Calu3 (cell line): ENCODE data around the gene THUMPD2. TPM values are rescaled to one million over a fixed set of nuclear protein-coding genes. Genes with fewer than 3 reads are reported as not detected.

Experiments used
- BruUV-seq: library from RNA; stranded (reverse); fragments of 400-500 nt; replicated peaks from 2 replicates; lab custom pipeline; 2021; lab: Mats Ljungman, UMichigan
- CTCF ChIA-PET: fragments of 300-600 bp; sonication (Branson Sonifier 250); formaldehyde crosslinking; loops from one replicate; lab custom pipeline; 2022; ENCODE audit warnings: antibody characterized with exemption; lab: Charles Lee
- DNase-seq: peaks from one replicate; pipeline ENCODE4 v3.0.0; 2022
- H3K27ac Mint-ChIP-seq: one replicate; pipeline ENCODE4 v1.8.0; 2022; ENCODE audit warnings: mixed read lengths; ENCODE audit not compliant: unreplicated experiment
- H3K27me3 Mint-ChIP-seq: one replicate; pipeline ENCODE4 v1.8.0; 2022; ENCODE audit warnings: mixed read lengths; ENCODE audit not compliant: unreplicated experiment
- H3K36me3 Mint-ChIP-seq: one replicate; pipeline ENCODE4 v1.8.0; 2022; ENCODE audit warnings: mild to moderate bottlenecking, moderate library complexity, mixed read lengths; ENCODE audit not compliant: insufficient read depth, unreplicated experiment
- H3K4me1 Mint-ChIP-seq: one replicate; pipeline ENCODE4 v1.8.0; 2022; ENCODE audit warnings: mild to moderate bottlenecking, low read depth, mixed read lengths; ENCODE audit not compliant: unreplicated experiment
- H3K4me3 Mint-ChIP-seq: one replicate; pipeline ENCODE4 v1.8.0; 2022; ENCODE audit warnings: mild to moderate bottlenecking, low read depth, moderate library complexity, mixed read lengths; ENCODE audit not compliant: unreplicated experiment
- H3K9me3 Mint-ChIP-seq: one replicate; pipeline ENCODE4 v1.8.0; 2022; ENCODE audit warnings: low read depth, mixed read lengths; ENCODE audit not compliant: unreplicated experiment
- CTCF ChIP-seq: fragments of 200-600 bp; IDR thresholded peaks from one replicate; pipeline ENCODE4 v1.8.0; 2022; ENCODE audit warnings: antibody characterized with exemption; ENCODE audit not compliant: unreplicated experiment
- intact Hi-C: fragments of 100-400 bp; cut with micrococcal nuclease; formaldehyde crosslinking; loops from one replicate; pipeline ENCODE4 v1.10.0; 2022; ENCODE audit not compliant: unreplicated experiment
- total RNA-seq: library from RNA; stranded (reverse); gene quantifications from 2 replicates; pipeline ENCODE4 v1.2.3, GENCODE V29; 2022

THUMPD2 gene
- total RNA-seq, 1 experiment from 2014 or later, result 13.4 TPM

GRCh38 chr2:39724828-39725144 is 54.3 kb downstream of the THUMPD2 start:
- H3K4me3 Mint-ChIP-seq, result no peak overlapping the region
- H3K9me3 Mint-ChIP-seq, result no peaks in the 10 kb centered on the region
- no TSS peak for BruUV-seq
- TF ChIP-seq CTCF, result no peak
- CTCF ChIA-PET, result no interaction called here
- H3K4me1 Mint-ChIP-seq, result no peaks in the 10 kb centered on the region
- no peak for DNase-seq
- H3K36me3 Mint-ChIP-seq, result no peaks in the 10 kb centered on the region
- intact Hi-C loops, result loop anchor here (5.0 kb wide), 1 partner anchor 667 kb away; no protein-coding TSS in a partner anchor
- no peak overlapping the region for H3K27ac Mint-ChIP-seq
- H3K27me3 Mint-ChIP-seq, result peaks cover 42% of the 10 kb centered on the region

- H3K27ac Mint-ChIP-seq, result no peak overlapping the region
- no peaks in the 10 kb centered on the region for H3K4me1 Mint-ChIP-seq
- no TSS peak for BruUV-seq
Measured at GRCh38 chr2:39723946-39724827, 54.9 kb downstream of the THUMPD2 start.

GRCh38 chr2:39723497-39723896 is 55.6 kb downstream of the THUMPD2 start:
- Mint-ChIP-seq H3K4me3 (no peak overlapping the region), H3K36me3 (no peaks in the 10 kb centered on the region), H3K27ac (no peak overlapping the region), H3K27me3 (peaks cover 43% of the 10 kb centered on the region), H3K4me1 (no peaks in the 10 kb centered on the region), H3K9me3 (no peaks in the 10 kb centered on the region)
- no peak for DNase-seq
- TF ChIP-seq CTCF, result no peak
- BruUV-seq, result no TSS peak
- intact Hi-C loops, result no loop called here
- CTCF ChIA-PET, result interaction anchor here (0.7 kb wide), 1 partner anchor 27 kb away, joined by 4 read pairs; no protein-coding TSS in a partner anchor

More at GRCh38 chr2:39723946-39724827, 54.9 kb downstream of the THUMPD2 start:
- no peak for TF ChIP-seq CTCF
- peaks cover 43% of the 10 kb centered on the region for H3K27me3 Mint-ChIP-seq
- CTCF ChIA-PET, result interaction anchor here (0.7 kb wide), 1 partner anchor 28 kb away, joined by 4 read pairs; no protein-coding TSS in a partner anchor
- H3K4me3 Mint-ChIP-seq, result no peak overlapping the region
- intact Hi-C loops, result no loop called here
- H3K36me3 Mint-ChIP-seq, result no peaks in the 10 kb centered on the region
- no peaks in the 10 kb centered on the region for H3K9me3 Mint-ChIP-seq
- DNase-seq, result no peak

GRCh38 chr2:39720970-39721369 is 58.1 kb downstream of the THUMPD2 start:
- H3K4me3 Mint-ChIP-seq, result no peak overlapping the region
- no peak for DNase-seq
- intact Hi-C loops, result no loop called here
- peaks cover 43% of the 10 kb centered on the region for H3K27me3 Mint-ChIP-seq
- H3K9me3 Mint-ChIP-seq, result no peaks in the 10 kb centered on the region
- H3K36me3 Mint-ChIP-seq, result no peaks in the 10 kb centered on the region
- H3K27ac Mint-ChIP-seq, result no peak overlapping the region
- TF ChIP-seq CTCF, result no peak
- H3K4me1 Mint-ChIP-seq, result no peaks in the 10 kb centered on the region
- no TSS peak for BruUV-seq
- CTCF ChIA-PET, result no interaction called here
